GDM1 (cell line): ENCODE data around the gene PLCL2.

Experiments
- DNase-seq: peaks from one replicate; lab custom pipeline; 2025; lab: John Stamatoyannopoulos, UW

Gene PLCL2

DNA sequence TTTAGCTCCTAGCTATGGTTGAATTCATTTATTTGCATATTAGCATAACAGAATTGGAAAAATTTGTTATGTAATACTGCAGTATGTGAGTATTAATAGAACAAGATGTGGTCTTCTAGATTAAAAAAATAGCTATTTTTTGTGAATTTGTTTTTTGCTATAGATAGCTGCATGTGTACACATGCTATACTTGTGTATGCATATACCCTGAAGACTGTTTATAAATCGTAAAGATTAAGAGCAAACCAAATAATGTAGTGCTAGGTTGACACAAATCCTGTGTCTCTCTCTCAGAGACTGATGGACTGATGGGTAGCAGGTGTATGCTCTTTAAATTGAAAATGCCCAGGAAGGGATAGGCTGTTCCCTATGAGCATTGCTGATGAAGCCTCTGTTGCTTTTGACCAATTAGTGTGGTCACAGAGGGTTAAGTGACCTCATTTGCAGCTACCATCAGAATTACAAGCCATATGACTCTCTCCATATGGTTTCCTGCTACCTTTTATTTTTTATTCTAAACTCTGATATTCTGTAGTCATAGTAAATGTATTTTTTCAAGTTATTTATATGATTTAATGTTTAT, 9.0 kb downstream of the PLCL2 start:
- DNase-seq = no peak

DNA sequence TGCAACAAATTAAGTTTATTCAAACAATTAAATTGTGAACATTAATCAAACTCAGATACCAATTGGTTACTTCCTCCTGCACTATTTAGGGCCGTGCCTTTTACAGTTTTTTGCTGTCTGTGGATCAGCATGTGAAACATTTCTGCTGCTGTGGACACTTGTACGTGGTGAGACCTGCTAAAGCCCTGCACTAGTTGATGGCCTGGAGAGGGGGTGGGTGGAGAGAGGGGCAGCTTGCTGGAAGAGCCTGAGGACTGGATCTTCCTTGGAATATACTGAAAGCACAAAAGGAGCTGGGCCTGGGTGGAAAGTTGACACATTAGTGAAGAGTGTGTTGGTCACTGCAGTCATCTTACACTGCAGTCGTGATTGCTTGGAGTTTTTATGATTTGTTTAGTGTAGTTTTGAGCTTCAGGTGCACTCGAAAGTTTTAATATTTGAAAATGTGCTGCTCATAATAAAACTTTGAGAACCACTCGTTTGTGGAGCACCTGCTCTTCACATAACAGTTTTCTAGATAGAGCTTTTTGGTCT, 11.4 kb downstream of the PLCL2 start:
- DNase-seq = no peak

DNA sequence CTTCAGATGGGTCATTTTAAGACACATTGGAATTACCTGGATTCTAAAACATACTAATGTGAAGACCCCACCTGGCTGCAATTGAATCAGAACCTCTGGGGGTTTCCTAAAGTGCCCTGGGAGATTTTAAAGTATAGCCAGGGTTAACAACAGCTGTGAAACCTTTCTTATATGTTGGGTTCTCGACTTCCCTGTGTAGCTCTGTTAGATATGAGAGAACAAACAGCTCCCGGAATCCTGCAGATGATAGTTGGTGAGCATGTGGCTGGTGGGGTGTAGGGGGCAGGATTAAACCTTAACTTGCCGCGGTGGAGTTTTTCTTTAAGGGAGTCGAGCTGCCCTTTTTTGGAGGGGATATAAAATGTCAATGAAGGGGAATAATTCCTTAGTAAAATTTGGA, 12.1 kb downstream of the PLCL2 start:
- DNase-seq = no peak

DNA sequence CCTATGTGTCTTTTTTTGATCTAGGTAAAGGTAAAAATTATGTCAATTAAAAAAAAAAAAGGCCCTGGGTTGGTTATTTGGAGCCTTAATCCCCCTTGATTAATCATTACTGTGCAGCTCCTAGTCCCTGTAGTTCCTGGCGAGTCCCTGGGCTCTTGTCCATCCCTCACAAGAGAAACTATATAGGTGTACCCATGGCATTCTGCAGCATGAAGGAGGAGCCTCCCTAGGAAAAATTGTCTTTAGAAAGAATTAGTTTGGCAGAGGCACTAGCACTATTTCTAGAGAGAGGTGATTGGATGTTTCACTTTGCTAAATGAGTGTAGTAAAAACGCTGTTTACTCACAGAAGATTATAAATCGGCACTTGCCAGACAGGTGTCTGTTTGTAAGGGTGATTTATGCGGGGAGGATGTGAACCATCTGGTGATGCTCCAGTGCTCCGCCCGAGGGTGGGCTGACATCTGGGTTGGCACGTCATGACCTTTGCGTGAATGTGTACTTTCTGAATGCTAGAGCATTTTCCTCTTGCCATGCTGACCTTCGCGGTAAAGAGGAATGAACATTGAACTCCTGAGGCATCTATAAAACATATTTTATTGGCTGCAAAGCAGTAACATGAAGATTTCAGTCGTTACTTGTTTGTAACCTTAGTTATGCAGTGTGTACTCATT, 12.6 kb downstream of the PLCL2 start:
- no peak for DNase-seq

DNA sequence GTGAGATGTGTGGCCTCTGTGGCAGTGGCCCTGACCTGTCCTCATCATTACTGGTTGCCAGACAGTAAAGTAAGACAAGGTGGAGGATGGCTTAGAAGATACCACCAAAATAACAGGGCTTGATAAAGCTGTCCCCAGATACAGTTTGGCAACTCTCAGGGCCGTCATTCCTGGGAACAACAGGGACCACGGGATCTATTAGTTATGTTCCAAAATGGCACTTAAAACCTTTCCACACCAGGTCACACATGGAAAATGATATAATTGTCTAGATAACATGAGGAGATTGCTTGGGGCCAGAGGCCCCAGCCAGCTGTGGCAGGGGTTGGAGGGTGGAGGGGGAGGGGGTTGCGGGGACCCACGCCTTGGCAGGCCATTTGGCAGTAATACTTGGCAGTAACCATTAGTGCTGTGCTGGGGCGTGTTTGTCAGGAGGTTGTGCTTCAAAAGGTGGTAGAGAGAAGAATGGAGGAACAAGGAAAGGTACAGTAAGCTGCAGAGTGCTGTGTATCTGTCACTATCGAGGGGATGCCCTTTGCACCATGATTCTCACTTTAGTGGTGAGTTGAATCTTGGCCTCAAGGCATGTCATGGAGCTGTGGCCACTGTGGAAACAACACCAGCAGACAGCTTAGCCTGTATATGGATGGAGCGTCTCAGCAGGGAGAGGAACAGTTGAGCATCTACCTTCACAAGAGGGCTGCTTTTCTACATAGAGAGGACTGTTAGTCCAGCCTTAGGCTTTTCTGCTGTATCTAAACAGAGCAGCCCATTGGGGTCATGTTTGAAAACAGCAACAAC, 14.0 kb downstream of the PLCL2 start:
- DNase-seq = no peak

DNA sequence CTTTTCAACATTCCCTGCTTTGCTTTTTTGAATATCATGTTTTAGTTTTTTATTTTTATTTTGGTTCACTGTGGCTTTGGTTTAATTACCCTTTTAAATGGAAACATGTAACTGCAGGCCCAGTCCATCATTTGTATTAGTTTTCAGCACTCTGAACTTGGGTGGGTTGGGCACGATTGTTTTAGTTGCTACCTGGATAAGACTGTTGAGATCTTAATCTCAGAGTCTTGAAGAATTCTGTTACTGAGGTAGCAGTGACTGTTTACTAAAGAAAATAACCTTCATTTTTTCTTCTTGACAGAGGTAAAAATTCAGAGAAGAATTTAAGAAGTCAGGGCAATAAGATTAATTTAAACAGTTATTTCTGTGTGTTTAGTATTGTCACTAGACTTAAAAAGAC, 15.2 kb downstream of the PLCL2 start:
- no peak for DNase-seq

DNA sequence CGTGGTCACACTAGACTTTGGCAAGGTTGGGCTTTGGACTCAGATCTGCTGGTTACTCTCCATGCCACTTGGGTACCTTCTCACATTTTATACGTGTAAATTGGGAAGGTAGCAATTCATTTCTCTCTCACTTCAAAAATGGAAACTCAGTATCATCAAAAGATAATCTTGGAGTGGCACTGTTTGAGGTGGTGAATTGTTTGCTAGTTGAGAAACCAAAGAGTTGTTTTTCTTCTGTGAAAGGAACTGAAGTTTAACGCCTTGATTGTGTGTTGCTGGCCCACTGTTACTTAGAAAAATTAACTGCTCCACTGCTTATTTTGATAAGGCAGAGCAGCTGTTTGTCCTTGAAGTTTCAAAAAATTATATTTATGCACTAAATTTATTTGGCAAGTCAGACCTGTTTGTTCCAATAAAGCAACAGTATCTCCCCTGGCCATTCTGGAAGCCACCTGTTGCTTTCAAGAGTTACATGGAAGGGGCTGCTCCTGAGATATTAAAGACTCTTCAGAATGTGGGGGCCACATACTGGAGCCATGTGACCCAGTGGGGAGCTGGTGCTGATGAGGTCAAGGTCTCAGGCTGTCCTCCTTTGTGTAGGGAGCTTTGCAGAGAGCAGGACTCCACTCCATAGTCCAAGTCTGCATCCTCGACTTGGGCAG, 16.2 kb downstream of the PLCL2 start:
- DNase-seq = no peak

DNA sequence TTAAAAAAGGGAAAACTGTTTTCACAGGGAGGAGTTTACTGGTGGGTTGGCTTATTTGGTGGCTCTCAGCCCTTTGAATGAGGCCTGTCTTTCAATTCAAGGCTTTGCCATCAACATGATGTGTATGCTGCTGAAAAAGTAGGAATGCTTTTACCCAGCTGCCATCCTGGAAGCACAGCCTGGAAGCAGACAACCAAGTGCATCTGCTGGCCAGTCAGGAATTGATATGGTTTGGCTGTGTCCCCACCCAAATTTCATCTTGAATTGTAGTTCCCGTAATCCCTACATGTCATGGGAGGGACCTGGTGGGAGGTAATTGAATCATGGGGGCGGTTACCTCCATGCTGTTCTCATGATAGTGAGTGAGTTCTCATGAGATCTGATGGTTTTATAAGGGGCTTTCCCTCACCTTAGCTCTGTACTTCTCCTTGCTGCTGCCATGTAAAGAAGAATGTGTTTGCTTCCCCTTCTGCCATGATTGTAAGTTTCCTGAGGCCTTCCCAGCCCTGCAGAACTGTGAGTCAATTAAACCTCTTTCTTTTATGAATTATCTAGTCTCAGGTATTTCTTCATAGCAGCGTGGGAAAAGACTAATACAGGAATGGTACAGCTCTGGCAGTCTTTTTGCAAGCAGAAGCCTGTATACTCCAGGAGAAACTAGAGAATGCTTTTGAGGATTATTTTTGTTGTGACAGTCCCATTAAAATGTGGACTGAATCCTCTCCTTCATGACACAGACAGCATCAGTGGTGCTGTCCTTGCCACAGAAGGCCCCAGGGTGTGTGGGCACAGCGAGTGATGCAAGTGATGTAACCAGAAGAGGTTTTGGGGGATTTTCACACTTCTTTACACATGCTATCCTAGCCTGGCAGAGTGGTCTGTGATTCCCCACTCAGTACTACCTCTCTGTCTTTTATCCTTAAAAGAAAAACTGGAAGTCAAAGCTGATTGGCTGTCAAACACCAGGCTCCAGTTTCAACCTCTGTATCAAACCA, 20.0 kb downstream of the PLCL2 start:
- no peak for DNase-seq

DNA sequence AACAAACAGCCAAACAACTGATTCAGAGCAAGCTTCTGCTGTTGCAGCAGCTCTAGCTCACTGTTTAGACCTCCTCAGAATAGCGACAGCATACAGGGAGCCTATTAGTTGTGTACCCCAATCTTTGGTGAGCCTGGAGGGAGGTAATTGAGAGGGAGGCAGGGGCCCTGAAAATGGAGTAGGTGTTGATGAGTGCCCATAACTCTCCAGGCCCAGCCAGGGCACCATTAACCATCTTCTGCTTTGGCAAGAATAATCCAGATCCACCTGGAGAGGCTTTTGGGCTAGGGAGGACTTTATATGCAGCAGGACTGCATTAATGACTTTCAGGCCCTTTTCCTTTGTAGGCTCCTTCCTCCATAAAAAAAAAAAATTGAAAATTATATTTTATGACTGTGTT, 20.9 kb downstream of the PLCL2 start:
- DNase-seq = no peak

DNA sequence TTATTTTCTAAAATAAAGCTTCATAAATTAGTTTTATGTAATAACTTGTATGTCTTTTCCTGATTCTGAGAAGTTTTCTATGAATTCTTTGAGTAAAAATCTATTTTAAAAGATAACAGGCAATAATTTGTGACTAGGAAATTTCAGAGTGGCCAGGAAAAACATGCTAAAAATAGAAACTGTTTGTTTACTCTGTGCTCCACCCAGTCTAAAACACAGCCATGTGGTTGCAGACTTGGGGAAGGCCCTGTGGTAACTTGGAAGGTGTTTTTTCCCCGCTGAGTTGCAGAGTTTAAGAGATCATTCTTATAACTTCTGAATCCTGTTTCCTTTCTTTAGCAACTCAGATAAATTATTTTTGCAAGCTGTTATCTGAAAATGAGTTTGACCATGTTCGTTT, 21.9 kb downstream of the PLCL2 start:
- no peak for DNase-seq

DNA sequence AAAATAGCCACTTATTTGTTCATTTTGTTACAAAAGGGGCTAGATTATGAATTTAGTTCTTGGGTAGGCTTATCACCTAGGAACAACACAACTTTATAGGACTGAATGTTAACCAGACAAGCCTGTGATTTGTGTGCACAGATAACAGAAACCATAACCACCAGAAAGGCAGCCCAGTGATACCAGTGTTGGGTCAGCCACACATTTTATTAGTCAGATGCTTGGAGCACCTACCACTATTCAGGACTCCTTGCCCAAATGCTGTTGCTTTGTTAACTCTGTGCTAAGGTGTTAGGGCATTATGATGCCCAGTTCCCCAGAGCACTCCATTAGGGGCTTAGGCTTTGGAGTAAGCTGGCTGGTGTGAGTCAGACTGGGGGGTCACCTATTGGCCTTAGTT, 22.5 kb downstream of the PLCL2 start:
- no peak for DNase-seq

DNA sequence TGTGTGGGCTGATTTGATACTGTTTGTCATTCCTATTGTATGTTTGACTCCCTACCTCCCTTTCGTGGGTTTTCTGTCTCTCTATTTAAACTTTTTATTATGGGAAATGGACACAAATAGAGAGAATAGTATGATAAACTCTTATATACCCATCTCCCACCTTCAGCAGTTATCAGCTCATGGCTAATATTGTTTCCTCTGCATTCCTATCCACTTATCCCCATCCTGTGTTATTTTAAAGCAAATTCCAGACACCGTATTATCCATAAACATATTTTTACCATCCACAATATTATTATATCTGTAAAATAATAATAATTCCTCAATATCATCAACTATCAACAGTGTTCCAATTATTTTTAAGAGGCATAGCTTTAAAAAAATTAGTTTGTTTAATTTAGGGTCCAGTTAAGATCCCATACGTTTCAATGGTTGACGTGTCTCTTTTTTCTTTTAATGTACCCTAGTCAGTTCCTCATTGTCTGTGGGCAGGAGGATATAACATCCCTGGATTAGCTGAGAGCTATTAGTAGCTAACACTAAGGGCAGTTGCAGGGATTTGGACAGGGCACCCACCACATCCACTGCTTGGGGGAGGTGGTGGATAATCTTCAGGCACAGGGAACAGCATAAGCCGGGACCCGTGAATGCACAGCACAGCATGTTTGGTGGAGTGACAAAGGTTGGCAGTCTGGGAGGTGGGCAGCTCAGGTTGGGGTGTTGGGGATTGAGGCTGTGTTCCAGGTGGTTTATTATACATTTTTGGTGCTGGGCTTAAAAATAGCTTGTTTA, 23.5 kb downstream of the PLCL2 start:
- DNase-seq = no peak

DNA sequence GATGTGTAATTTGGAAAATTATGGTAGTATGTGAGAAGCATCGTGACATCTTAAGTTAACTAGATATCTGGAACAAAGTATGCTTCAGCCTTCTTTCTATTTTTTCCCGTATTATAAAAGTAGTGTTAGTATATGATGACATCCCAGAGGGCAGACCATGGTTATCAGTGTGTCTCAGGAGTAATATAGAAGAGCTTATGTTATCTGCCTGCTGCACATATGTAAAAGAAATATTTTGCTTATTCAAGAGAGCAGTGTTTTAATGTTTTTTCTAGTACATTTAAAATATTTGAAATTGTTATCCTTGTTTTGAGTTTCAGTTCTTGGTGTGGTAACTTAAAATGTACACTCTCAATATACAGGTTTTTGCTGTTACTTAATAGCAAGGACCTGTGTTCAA, 24.1 kb downstream of the PLCL2 start:
- DNase-seq = no peak

DNA sequence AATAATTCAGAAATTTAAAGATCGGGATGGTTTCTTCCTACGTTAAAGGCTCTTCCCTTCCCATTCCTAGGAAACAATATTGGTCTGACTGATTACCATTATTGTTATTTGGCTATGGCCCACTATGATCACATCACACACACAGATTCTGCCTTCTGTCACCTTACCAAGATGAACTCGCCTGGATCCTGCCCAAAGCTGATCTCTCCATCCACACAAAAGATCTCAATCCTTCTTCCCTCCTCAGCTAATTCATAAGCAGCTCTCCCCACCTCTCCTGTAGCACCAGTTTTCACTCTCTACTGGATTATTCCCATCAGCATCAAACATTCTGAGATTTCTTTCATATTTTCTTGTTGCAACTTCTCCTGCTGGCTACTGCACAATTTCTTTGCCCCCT, 25.0 kb downstream of the PLCL2 start:
- DNase-seq = no peak

DNA sequence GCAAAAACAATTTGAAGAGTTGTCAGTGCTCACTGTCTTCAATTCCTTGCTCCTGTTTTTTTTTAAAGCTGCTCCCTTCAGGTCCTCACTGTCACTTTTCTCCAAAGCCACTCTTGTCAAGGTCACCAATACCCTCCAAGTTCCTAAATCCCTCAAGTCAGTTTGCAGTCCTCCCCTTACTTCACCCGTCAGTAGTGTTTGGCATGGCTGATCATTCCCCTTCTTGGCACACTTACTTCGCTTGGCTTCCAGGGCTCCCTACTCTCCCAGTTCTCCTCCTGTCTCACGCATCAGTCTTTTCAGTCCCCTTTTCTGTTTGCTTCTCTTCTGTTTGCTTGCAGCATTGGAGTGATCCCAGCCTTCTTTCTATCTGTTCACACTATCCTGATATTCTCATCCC, 25.5 kb downstream of the PLCL2 start:
- no peak for DNase-seq

DNA sequence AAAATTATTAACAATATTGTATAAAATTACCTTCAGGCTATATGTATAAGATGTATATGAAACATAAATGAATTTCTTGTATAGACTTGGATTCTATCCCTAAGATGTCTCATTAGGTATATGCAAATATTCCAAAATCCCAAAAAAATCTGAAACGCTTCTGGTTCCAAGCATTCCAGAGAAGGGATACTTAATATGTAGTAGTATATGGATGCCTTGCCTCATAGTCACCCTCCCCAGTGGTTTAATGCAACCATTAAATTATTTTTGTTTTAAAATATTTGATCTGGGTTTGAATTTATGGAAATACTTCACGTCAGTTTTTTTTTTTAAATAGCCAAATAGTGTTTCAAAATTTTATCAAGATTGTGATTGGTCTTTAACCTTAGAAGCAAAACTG, 27.2 kb downstream of the PLCL2 start:
- no peak for DNase-seq

DNA sequence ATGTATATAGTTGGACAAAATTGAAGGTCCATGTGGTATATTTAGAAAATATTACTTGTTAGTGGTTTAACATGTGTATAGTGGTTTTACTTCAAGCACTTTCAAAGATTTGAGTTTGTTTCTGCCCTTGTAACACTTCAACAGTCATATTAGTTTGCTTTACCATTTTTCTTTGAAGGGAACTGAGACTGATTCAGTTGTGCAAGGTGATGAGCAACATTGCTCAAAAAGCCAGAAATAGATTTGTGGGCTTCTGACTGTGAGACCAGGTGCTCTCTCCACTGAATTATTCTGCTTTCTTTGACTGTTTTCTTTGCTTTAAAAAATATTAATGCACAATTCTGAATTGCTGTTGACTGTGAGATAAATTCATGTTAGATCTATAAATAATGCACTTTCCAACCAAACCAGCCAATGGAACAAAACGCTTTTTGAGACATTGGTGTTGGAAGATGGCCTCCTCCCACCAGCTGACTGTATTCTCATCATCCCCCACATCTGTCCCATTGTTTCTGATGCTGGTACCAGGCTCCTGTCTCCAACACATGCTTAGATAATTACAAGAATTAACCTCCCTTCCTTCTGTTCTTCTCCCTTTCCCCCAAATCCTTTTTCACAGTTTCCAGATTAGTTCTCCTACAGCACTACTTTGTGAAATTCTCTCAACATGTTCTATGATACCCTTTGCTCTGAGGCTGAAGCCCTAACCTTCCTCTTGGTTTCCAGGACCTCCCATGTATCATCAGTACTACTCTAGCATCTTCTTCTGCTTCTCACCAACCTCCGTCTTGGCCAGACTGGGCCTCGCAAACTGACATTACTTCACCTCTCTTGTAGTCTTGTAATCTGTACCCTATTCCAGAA, 27.9 kb downstream of the PLCL2 start:
- DNase-seq = no peak

DNA sequence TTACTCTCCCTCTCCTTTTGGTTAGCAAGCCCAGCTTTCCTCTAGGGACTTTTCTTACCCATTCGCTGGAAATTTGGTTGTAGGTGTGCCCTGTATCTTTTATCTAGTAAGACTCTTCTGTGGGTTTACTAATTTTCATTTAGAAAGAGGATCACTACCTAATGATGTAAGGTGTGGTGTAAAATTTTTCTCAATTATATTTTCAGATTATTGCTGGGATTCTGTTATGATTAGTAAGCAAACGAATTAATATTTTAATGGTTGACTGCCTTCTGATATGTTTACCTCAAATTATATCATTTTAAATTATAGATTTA, 28.5 kb downstream of the PLCL2 start:
- no peak for DNase-seq

DNA sequence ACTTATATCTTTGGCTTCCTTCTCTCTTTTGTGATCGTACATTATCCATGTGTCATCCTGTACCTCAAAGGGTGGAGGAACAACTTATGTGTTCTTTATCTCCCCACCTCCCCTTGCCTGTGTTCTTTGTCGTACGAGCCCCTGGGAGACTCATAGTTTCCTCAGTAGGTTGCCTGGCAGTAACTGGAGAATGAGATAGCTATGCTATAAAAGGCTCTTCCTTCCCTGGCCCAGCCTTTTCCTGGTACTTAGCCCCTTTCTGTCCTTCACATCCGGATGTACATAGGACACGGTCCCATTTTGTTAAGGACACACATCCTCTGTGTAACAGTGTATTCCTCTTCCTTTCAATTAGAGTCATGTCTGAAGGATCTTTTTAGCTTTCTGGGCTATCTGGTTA, 32.1 kb downstream of the PLCL2 start:
- DNase-seq = peak; percentile 49
